HG03060 (cell line): ENCODE data around the gene MAN1C1.
"Not testable (repeated sequence)": the region's sequence is repeated elsewhere in the genome, so short reads cannot be mapped to it uniquely, and the experiment has no call there.

ENCODE experiments used
- ATAC-seq: cut with Tn5 transposase; IDR thresholded peaks from one replicate; pipeline ENCODE4 v1.9.1; 2021; ENCODE audit warnings: low read depth, moderate number of reproducible peaks; ENCODE audit not compliant: unreplicated experiment

MAN1C1 gene

DNA sequence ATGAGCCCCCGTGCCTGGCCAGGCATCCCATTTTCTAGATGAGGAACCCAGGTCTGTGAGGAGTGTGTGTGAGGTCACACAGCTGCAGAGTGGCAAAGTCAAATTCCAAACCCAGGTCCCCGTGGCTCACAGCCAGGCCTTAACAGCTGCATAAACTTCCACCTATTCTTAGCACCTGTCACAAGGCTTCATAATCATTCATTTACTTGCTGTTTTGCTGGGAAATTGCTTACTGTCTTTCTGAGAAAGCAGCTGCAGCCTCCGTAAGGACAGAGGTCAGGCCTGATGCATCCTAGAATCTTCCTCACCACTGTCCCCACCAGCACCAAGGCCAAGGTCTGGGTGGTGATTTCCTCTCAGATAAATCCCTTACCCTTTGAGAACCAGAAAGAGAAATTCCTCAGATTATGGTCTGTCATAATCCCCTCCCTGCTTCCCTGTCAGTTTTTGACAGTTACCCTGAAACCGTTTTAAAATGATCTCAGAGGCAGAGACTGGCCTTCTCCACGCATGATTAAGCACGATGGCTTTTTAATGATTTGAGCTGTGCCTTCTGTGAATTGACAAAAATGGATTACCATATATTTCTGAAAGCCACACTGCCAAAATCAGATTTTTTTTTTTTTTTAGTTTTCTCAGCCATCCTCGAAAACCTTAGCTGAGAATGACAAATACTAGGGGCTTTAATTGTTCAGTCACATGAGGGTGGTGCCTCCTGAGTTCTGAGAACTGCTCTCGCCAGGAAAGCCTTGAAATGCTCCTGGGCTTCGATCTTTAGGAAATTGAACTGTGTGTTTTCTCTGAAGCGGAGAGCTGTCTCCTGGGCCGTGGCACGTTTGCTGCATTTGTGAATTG, 113.4 kb downstream of the MAN1C1 start:
- ATAC-seq: no peak

DNA sequence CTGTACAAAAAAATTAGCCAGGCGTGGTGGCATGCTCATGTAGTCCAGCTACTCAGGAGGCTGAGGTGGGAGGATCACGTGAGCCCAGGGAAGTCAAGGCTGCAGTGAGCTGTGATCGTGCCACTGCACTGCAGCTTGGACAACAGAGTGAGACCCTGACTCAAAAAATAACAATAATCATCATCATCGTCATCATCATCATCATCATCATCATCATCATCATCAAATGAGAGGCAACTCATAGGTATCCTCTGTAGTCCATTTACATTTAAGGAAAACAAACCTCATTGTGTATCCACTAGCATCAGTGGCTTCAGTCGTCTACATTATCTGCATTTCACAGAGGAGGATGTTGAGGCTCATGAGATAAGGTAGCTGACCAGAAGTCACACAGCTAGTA, 114.6 kb downstream of the MAN1C1 start:
- no peak for ATAC-seq

DNA sequence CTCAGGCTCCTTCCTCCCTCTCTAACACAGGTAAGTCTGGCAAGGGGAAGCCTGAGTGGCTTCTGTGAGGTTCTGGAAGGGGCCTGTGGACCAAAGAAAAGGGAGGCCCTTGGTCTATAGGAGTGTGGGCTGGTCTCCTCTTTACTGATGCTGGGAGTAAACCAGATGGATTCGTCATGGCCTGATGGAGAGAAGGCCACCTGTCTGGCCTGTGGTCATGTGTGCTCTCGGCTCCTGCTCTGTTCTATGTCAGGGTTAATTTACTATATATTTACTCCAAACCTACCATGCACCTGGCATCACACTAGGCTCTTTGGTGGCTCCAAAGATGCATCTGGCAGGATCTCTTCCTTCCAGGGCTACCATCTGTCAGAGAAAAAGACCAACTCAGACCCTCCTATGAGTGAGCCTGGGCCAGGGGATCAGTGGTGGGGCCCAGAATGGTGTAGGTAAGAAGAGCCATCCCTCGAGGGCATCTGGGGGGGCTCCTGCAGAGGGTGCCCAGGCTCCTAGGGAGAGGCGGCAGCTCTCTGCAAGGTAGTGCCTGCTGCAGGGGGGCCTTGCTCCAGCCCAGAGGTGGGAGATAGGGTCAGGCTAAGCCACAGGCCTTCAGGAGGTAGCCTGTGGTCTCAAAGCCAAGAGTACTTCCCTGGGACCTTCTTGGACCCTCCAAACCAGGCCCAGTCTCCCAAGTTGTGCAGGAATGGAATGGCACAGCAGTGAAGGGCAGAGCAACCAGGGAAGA, 115.2 kb downstream of the MAN1C1 start:
- ATAC-seq: no peak

DNA sequence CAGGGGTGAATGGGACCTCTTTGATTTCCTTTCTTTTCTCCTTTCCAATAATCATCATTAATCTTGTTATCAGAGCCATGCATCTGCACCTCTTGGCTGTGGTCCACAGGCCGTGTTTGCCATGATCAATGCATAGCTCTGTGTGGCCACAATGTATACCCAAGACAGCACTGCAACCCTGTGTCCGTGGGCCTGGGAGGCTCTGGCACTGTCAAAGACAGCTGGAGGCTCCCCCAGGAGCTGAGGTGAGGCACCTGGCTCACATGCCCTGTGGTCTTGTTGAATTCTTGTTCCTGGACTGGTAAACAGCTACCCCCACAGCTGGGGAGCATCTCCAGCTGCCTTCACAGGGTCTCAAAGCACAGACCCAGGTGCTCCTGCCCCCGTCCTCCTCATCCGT, 116.2 kb downstream of the MAN1C1 start:
- no peak for ATAC-seq

DNA sequence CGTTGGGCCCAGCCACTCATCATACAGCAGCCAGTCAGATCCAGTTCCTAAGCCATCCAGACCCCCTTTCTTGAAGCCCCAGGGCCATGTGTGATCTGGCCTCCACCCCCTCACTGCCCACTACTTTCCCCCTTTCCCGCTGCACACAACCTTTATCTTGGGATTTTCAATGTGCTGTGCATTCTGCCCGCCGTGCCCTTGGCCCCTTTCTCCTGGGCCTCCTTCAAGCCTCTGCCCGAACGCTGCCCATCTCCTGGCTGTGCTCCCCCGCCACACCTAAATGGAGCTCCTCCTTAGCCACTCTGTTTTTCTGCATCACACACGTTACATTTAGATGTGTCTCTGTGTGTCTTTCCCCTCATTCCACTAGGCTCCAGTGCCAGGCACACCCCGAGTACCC, 116.7 kb downstream of the MAN1C1 start:
- no peak for ATAC-seq

DNA sequence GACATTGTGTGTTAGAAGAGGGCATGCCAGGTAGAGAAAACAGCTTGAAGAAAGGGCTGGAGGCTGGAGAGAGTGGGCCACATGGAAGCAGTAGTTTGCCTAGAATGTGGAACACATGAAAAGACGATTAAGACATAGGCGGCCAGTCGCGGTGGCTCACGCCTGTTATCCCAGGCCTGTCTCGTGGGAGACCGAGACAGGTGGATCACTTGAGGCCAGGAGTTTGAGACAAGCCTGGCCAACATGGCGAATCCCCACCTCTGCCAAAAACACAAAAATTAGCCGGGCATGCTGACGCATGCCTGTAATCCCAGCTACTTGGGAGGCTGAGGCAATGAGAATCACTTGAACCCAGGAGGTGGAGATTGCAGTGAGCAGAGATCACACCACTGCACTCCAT, 118.4 kb downstream of the MAN1C1 start:
- ATAC-seq: not testable (repeated sequence)

DNA sequence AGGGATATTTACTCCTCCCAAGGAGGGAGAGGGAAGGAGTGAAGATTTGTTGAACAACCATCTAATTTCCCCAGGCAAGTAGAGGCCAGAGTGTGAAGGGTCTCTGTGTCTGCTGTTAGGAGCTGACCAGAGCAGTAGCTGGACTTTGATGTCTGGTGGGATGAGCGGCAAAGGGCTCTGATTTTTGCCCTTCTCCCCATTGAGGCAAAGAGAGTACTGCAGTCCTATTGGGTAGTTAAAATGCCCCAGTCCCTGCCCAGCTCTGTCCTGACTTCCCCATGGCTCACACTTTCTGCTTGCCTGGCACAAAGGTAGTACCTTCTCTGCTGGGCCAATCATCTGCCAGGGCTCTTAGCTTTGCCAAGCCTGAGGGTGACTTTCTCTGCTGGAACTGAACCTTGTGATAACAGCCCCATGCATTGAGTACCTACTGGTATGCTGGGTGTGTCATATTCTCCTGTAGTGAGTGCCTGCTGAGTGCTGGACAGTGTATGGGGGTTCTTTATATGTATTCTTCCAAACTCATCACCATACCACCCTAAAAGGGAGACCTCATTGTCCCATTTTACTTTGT, 119.5 kb downstream of the MAN1C1 start:
- ATAC-seq: no peak

DNA sequence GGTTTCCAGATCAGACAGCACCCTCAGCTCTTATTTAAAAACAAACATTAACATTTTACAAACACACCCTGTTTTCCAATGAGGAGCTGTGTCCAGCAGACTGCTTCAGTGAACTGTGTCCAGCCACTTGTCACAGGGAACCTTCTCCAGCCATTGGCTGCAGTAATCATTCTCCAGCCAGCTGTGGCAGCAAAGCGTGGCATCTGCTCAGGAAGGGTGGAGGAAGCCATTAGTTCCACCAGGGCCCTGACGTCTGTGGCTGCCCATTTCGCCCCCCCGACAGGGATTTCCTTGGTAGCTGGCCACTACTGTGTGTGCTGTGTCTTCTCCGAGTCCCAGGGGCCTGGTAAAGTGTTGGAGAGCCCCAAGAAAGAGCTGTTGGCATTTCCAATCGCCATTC, 120.5 kb downstream of the MAN1C1 start:
- no peak for ATAC-seq

DNA sequence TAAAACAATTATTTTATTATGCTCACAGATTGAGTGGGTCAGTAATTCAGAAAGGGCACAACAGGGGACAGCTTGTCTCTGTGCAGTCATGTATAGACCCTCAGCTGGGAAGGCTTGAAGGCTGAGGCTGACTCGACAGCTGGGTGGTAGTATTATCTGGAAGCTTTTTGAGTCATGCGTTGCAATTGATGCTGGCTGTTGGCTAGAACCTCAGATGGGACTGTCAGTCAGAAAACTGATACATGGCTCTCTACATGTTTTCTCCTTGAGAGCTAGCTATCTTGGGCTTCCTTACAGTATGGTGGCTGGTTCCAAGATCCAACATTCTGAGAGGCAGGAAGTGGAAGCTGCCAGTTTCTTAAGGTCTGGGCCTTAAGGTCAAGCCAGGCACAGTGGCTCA, 121.9 kb downstream of the MAN1C1 start:
- ATAC-seq: no peak

DNA sequence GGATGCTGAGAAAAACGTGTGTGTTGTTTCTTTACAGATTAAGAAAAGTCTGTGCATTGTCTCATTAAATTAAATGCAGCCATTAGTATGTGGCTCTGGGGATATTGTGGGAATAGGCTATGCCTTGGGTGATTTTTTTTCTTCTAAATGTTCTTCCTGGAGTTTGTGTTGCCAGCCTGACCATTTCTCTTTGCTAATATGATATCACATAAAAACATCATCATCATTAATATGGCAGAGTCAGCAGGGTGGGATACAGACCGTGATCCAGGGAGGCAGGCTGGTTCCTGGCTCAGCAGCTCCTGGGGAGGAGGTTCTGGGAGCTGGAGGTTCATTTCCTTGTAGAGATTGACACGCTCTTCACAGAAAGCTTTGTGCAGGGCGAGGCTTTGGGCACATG, 122.8 kb downstream of the MAN1C1 start:
- ATAC-seq: no peak

DNA sequence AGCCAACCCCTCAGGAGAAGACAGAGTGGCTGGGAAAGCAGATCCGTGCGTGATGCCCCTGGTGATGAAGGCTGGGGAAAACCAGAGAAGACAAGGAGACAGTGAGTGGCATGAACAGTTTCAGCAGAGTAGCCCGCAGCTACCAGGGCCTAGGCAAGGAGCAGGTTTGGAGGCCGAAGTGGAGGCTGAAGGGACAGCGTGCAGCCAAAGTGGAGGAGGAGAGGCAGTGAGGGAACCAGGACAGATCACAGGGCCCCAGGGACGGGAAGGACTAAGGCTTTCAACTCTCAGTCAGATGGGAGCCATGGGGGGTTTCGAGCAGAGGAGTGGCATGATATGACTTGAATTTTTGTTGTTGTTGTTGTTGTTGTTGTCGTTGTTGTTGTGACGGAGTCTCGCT, 123.5 kb downstream of the MAN1C1 start:
- no peak for ATAC-seq

DNA sequence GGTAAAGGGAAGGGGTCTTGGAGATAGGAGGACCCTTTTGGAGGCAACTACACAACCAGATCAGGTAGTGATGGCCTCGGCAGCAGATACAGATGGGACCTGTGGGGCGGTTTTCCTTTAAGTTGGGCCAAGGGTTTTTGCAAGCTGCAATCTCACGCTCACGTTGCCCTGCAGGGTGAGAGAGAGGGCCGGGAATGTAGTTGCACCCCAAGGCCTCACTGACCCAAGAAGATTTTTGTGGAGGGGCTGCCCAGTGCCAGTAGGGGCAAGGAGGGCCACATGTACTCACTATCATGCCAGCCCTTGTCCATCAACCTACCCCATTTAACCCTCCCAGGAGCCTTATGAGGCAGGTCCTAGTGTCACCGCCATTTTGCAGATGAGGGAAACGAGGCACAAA, 125.7 kb downstream of the MAN1C1 start:
- no peak for ATAC-seq

DNA sequence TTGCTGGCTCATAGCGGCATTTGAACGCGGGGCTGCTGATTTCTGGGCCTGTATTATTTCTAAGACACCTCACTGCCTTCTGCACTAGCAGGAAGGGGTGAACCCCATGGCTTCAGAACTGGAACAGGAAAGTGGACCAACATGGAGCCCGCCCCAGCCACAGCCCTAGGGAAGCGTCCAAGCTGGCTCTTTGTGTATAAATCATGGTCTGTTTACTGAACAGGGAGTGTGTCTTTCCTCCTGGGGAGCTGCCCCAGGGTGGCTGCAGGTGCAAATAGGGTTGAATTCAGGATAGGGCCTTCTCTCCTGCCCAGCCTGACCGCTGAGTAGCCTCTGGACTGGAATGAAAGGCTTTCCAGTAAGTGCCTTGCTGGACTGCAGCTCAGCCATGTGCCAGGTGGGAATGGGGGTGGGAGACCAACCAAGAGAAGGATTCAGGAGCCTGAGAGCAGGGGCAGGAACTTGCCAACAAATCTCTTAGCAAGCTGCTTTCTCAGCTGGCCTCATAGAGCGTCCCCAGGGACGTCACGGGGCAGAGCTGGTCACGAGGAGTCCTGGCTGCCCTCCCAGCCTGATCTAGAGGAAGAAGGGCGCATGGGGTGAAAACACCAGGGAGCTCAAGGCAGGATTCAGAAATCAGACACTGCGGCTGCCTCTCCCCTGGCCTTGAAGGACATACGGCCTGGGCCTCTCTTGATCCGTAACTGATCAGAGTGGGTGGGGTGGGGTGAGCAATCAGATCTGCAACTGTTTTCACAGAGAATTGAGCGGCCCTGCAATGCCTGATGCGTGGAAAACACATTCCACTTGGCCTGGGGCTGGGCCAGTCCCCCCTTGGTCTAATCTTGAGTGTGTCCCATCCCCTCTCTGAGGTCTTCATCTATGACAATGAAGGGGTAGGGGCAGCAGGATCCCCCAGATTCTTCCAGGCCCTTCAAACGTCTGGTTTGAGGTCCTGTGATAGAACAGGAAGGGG, 126.9 kb downstream of the MAN1C1 start:
- no peak for ATAC-seq

DNA sequence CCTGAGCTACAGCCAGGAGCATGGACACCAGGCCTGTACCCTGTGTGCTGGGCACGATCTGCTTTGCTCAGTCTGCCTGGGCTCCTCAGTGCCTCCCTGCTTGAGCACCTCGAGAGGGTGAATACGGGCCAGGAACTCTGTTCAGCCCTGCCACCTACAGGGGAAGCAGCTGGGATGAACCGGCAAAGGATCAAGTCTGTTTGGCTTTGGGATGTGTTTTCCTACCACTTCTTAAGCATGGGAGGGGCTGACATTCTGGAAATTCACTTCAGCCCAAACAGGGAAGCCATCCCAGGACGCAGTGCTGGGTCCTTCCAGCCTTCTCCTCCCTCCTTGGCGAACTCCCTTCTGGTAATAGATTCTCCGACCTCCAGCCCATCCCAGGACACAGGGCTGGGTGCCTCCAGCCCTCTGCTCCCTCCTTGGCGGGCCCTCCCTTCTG, 127.6 kb downstream of the MAN1C1 start:
- no peak for ATAC-seq

DNA sequence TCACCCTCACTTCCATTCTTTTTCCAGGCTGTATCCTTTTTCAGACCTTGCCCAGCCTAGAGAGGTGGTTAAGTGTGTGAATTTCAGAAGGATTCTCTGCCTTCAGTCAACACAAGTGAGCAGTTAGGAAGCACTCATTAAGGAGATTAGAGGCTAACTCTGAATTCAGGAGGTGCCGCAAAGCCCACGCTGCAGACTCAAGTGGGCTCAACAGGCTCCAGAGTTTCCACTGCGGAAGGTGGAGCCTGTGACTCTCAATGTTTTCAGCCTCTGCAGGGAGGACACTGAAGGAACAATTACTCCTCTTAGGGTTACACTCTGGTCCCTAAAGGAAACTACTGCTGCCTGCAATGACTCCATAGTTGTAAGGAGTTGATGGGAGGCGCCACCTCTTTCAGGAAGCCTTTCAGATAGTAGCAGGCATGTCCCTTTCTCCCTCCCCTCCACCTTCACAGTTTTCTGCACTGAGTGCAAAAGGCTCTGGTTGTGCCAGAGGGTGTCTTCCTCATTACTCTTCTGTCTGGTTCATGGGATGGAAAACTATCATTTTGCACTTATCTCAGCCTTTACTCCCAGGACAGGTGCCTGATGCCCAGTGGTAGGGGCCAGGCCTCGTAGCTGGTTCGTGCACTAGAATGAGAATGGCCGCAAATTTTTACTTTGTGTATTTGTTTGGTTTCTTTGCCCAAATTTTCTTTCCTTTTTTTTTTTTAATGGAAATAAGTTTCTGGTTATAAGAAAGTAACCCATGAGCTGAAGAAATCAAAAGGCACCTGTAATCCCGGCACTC, 128.2 kb downstream of the MAN1C1 start:
- no peak for ATAC-seq

DNA sequence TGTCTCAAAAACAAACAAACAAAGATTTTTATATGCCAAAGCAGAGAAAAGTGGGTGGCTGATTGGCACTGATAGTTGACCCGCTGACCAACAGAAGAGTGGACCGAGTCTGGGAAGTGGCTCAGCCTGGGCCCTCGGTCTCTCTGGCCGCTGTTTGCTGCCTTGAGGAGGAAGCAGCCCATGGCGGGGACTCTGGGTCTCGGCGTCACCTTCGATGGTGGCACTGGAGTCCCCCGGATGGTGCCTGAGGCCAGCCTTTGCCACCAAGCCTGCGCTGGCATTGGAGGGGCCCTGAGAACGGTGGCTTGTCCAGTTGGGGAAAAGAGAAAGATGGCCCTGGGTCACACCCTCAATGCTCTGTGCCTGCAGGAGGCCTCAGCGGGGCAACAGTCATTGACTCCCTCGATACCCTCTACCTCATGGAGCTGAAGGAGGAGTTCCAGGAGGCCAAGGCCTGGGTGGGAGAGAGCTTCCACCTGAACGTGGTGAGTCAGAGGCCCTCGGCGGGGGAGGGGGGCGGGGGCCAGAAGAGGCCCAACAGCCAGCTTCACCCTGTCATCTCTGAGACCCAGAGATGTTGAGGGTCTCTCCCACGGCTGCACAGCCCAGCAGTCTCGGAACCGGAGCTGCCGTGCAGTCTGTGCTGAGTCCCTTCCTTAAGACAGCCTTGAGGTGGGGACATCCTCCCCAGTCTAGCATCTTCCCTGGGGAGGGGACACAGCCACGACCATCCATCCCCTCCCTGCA, 129.9 kb downstream of the MAN1C1 start:
- no peak for ATAC-seq

DNA sequence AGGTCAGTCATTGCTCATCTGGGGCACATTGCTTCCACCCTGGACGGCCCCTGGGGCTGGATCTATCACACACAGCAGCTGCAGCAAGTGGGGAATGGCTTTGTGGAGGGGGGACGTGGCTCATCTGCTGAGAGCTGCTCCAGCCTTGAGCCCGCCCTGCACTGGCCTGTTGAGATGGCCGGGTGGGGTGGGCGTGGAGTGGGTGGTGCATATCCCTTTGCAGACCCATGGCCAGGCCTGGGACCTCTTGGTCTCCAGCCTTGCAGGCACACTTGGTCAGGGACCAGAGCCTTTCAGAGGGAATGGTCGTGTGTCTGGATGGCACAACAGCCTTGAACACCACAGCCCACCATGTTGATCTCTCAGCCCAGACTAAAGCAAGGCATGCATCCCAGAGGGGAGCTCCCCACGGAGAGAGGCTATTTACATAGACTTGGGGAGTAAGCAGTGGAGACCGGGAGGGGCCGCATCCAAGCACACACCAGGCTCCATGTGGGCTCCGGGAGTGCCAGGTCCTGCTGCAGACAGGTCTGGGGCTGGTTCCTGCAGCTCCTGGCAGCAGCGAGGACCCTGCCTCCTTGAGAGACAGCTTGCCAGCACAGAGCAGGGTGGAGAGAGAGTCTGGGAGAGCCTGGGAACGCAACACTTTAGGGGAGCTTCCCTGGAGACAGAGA, 130.6 kb downstream of the MAN1C1 start:
- no peak for ATAC-seq

DNA sequence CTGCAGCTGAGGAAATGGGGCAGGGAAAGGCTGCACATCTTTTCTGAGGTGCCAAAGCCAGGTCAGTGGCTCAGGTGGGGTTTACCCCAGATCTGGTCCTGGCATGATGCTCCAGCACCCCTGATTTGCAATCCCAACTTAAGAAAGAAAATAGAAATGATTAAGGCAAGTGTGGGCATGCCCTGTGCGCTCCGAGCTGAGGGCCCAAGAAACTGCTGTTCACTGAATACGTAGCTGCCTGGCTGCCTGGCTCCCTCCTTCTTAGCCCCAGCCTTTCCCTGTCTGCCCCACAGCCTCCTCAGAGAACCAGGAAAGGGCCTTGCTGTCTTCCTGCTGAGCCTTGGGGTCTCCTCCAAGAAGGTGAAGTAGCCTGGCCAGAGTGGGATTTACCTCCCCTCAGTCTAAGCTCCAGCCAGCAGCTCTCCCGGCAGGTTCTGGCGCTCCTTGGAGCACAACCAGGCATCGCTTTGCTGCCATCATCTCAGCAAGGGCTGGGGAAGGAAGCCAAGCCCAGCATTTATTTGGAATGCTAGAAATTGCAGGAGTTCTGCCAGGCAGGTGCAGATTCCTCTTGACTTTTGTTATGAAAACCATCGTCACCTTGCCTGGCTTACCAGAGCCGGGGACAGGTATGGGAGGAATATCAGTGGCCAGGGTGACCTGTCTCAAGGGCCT, 132.1 kb downstream of the MAN1C1 start:
- ATAC-seq: no peak
